Karpas-422 (cell line): ENCODE measurements around the gene OR2L8. TPM values are rescaled to one million over a fixed set of nuclear protein-coding genes. Genes with fewer than 3 reads are reported as not detected.
"Not testable (repeated sequence)": the region's sequence is repeated elsewhere in the genome, so short reads cannot be mapped to it uniquely, and the experiment has no call there.

Experiments
- DNase-seq: peaks from one replicate; pipeline ENCODE4 v3.0.0-alpha.2; 2015
- H2AFZ ChIP-seq: fragments of 200-600 bp; sonication (generic); 2 replicates; pipeline ENCODE4 v1.6.1; 2014; ENCODE audit warnings: antibody characterized with exemption, low read length, mixed read lengths
- H3K27ac ChIP-seq: fragments of 200-600 bp; sonication (generic); 2 replicates; pipeline ENCODE4 v1.5.1; 2014; ENCODE audit warnings: mild to moderate bottlenecking, low read length, moderate library complexity
- H3K27me3 ChIP-seq: fragments of 200-600 bp; sonication (generic); 2 replicates; pipeline ENCODE4 v1.6.1; 2014; ENCODE audit warnings: low read length, mixed read lengths
- H3K36me3 ChIP-seq: fragments of 200-600 bp; sonication (generic); 2 replicates; pipeline ENCODE4 v1.6.1; 2014; ENCODE audit warnings: low read length, mixed read lengths; ENCODE audit not compliant: insufficient read depth
- H3K4me1 ChIP-seq: fragments of 200-600 bp; sonication (generic); 2 replicates; pipeline ENCODE4 v1.6.1; 2014; ENCODE audit warnings: mild to moderate bottlenecking, low read length, mixed read lengths
- H3K4me2 ChIP-seq: fragments of 200-600 bp; sonication (generic); 2 replicates; pipeline ENCODE4 v1.6.1; 2014; ENCODE audit warnings: low read length, low read depth, mild to moderate bottlenecking; ENCODE audit not compliant: poor library complexity, severe bottlenecking
- H3K4me3 ChIP-seq: fragments of 200-600 bp; sonication (generic); 2 replicates; pipeline ENCODE4 v1.5.1; 2014; ENCODE audit warnings: mild to moderate bottlenecking, antibody characterized with exemption, low read length, mixed read lengths
- H3K79me2 ChIP-seq: fragments of 200-600 bp; sonication (generic); 2 replicates; pipeline ENCODE4 v1.6.1; 2014; ENCODE audit warnings: mild to moderate bottlenecking, low read length, mixed read lengths
- H3K9ac ChIP-seq: fragments of 200-600 bp; sonication (generic); 2 replicates; pipeline ENCODE4 v1.6.0; 2014; ENCODE audit warnings: low read length
- H3K9me2 ChIP-seq: fragments of 200-600 bp; sonication (generic), shearing (Covaris generic); replicated peaks from 2 replicates; pipeline ENCODE4 v1.6.0; 2014; ENCODE audit warnings: mild to moderate bottlenecking, low read length, moderate library complexity; ENCODE audit not compliant: insufficient read depth
- H3K9me3 ChIP-seq: fragments of 300-700, 200-600 bp; sonication (generic); 2 replicates; pipeline ENCODE4 v1.6.1; 2014; ENCODE audit warnings: low read length, mixed read lengths
- H4K20me1 ChIP-seq: fragments of 200-600 bp; sonication (generic); 2 replicates; pipeline ENCODE4 v1.6.1; 2014; ENCODE audit warnings: mild to moderate bottlenecking, antibody characterized with exemption, low read length, low read depth; ENCODE audit not compliant: insufficient read depth
- total RNA-seq: library from RNA; depleted of rRNA; stranded (reverse); fragments of >200 nt; shearing (Covaris generic); gene quantifications from 2 replicates; pipeline ENCODE4 v1.2.3, GENCODE V29; 2014; ENCODE audit warnings: low replicate concordance

The OR2L8 gene
- total RNA-seq, 1 experiment from 2014 or later: not detected

DNA sequence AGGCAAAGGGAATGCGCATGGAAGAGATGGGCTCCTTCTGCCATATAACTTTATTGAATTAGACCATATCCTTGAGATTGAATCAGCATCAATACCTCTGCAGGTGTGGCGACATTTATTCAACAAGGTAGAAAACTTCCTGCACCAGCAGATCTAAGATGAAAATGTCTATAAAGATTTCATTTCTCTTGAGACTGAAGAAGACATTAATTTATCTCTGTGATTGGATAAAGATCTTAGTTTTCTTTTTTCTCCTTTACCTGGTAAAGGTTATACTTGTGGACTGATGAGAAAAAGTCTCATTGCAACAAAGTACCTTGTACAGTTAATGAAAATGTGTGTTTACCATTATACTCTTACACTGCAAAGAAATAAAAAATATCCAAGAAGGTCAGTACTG, 28.7 kb upstream of the OR2L8 start, which contains the start of gene OR2T8:
TSS of gene OR2T8 (plus strand) at position 301 of the 400 bp plus-strand sequence. CDS start 766 bp downstream, outside the sequence.
- H3K9ac ChIP-seq: no peak within 1 kb of the TSS
- DNase-seq: no peak
- H2AFZ ChIP-seq: no peak within 1 kb of the TSS
- no peak within 1 kb of the TSS for H3K4me2 ChIP-seq
- H3K4me1 ChIP-seq: no peaks in the 10 kb centered on the region
- H3K27ac ChIP-seq: no peak within 1 kb of the TSS
- H3K9me2 ChIP-seq: no peaks in the 10 kb centered on the region
- H4K20me1 ChIP-seq: no peaks in the 10 kb centered on the region
- no peaks in the 10 kb centered on the region for H3K27me3 ChIP-seq
- H3K9me3 ChIP-seq: no peaks in the 10 kb centered on the region
- H3K79me2 ChIP-seq: no peaks in the 10 kb centered on the region
- H3K4me3 ChIP-seq: no peak within 1 kb of the TSS
- H3K36me3 ChIP-seq: no peaks in the 10 kb centered on the region

GRCh38 chr1:247923941-247924340, 24.7 kb upstream of the OR2L8 start:
- Histone ChIP-seq H3K9ac (no peak overlapping the region), H3K4me3 (no peak overlapping the region), H3K27me3 (no peaks in the 10 kb centered on the region), H3K9me3 (no peaks in the 10 kb centered on the region), H3K27ac (no peak overlapping the region), H4K20me1 (no peaks in the 10 kb centered on the region), H3K9me2 (no peaks in the 10 kb centered on the region), H3K79me2 (no peaks in the 10 kb centered on the region), H3K4me1 (no peaks in the 10 kb centered on the region), H3K36me3 (no peaks in the 10 kb centered on the region), H3K4me2 (no peak overlapping the region), H2AFZ (no peak overlapping the region)
- no peak for DNase-seq

- no peak within 1 kb of the TSS for H3K4me2 ChIP-seq
- no peak for DNase-seq
- no peak within 1 kb of the TSS for H2AFZ ChIP-seq
- no peaks in the 10 kb centered on the region for H3K4me1 ChIP-seq
- H3K4me3 ChIP-seq: no peak within 1 kb of the TSS
- H3K27ac ChIP-seq: no peak within 1 kb of the TSS
- H3K36me3 ChIP-seq: no peaks in the 10 kb centered on the region
- H3K9me2 ChIP-seq: no peaks in the 10 kb centered on the region
- no peak within 1 kb of the TSS for H3K9ac ChIP-seq
- H3K79me2 ChIP-seq: no peaks in the 10 kb centered on the region
- no peaks in the 10 kb centered on the region for H4K20me1 ChIP-seq
- H3K27me3 ChIP-seq: no peaks in the 10 kb centered on the region
- H3K9me3 ChIP-seq: no peaks in the 10 kb centered on the region
Observed at GRCh38 chr1:247924868-247925267, 23.8 kb upstream of the OR2L8 start, which contains the start of gene OR2AJ1. OR2AJ1 (plus strand) TSS chr1:247924889; CDS start chr1:247933769, 8,880 bp downstream.

GRCh38 chr1:247933989-247934388, 14.7 kb upstream of the OR2L8 start:
- no peak overlapping the region for H3K9ac ChIP-seq
- no peak for DNase-seq
- no peaks in the 10 kb centered on the region for H3K9me3 ChIP-seq
- H3K27ac ChIP-seq: no peak overlapping the region
- H3K27me3 ChIP-seq: no peaks in the 10 kb centered on the region
- H3K4me3 ChIP-seq: no peak overlapping the region
- H2AFZ ChIP-seq: no peak overlapping the region
- H3K79me2 ChIP-seq: no peaks in the 10 kb centered on the region
- no peaks in the 10 kb centered on the region for H3K36me3 ChIP-seq
- no peaks in the 10 kb centered on the region for H3K4me1 ChIP-seq
- no peaks in the 10 kb centered on the region for H3K9me2 ChIP-seq
- no peaks in the 10 kb centered on the region for H4K20me1 ChIP-seq
- no peak overlapping the region for H3K4me2 ChIP-seq

- no peaks in the 10 kb centered on the region for H3K36me3 ChIP-seq
- DNase-seq: no peak
- no peaks in the 10 kb centered on the region for H3K9me2 ChIP-seq
- H3K4me1 ChIP-seq: no peaks in the 10 kb centered on the region
- H2AFZ ChIP-seq: no peak overlapping the region
- H4K20me1 ChIP-seq: no peaks in the 10 kb centered on the region
- no peak overlapping the region for H3K4me3 ChIP-seq
- no peak overlapping the region for H3K4me2 ChIP-seq
- no peaks in the 10 kb centered on the region for H3K9me3 ChIP-seq
- no peak overlapping the region for H3K27ac ChIP-seq
- H3K27me3 ChIP-seq: no peaks in the 10 kb centered on the region
- H3K9ac ChIP-seq: no peak overlapping the region
- no peaks in the 10 kb centered on the region for H3K79me2 ChIP-seq
Observed at GRCh38 chr1:247935781-247936180, 12.9 kb upstream of the OR2L8 start.

- H3K79me2 ChIP-seq: no peaks in the 10 kb centered on the region
- H2AFZ ChIP-seq: no peak overlapping the region
- DNase-seq: no peak
- H3K4me3 ChIP-seq: no peak overlapping the region
- H3K9me2 ChIP-seq: no peaks in the 10 kb centered on the region
- H3K27ac ChIP-seq: no peak overlapping the region
- no peaks in the 10 kb centered on the region for H3K9me3 ChIP-seq
- H3K27me3 ChIP-seq: no peaks in the 10 kb centered on the region
- H3K36me3 ChIP-seq: no peaks in the 10 kb centered on the region
- H3K4me1 ChIP-seq: no peaks in the 10 kb centered on the region
- no peak overlapping the region for H3K4me2 ChIP-seq
- H4K20me1 ChIP-seq: no peaks in the 10 kb centered on the region
- no peak overlapping the region for H3K9ac ChIP-seq
Observed at GRCh38 chr1:247936415-247936814, 12.2 kb upstream of the OR2L8 start.

GRCh38 chr1:247936965-247937734, 11.5 kb upstream of the OR2L8 start:
- not testable (repeated sequence) for H3K9me2 ChIP-seq, H4K20me1 ChIP-seq, H3K4me1 ChIP-seq, H3K27ac ChIP-seq, H3K9me3 ChIP-seq, H3K27me3 ChIP-seq, H3K36me3 ChIP-seq, H3K79me2 ChIP-seq
- Histone ChIP-seq H3K4me2 (peak overlapping the region; percentile 91), H3K9ac (peak overlapping the region; percentile 64), H2AFZ (peak overlapping the region; percentile 99; the same call in 1 of the 2 replicates), H3K4me3 (peak overlapping the region; percentile 71)
- peak; percentile 97 for DNase-seq

DNA sequence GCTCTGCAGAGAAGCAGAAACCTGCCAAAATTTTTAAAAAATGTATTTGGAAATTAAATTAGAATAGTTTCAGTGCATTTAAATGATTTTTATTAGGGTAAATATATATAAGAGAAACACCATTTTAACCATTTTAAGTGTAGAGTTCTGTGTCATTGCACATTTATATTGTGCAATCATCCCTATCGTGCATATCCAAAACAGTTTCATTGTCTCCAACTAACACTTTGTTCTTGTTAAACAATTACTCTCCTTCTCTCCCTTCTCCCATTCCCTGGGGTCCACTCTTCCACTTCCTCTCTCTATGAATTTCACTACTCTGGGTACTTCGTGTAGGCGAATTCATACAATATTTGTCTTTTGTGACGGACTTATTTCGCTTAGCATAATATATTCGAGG, 6.0 kb upstream of the OR2L8 start:
- no peak overlapping the region for H3K4me3 ChIP-seq
- no peaks in the 10 kb centered on the region for H3K9me2 ChIP-seq
- H3K9ac ChIP-seq: no peak overlapping the region
- no peaks in the 10 kb centered on the region for H3K36me3 ChIP-seq
- no peaks in the 10 kb centered on the region for H3K4me1 ChIP-seq
- no peaks in the 10 kb centered on the region for H3K9me3 ChIP-seq
- no peaks in the 10 kb centered on the region for H3K79me2 ChIP-seq
- no peak overlapping the region for H3K4me2 ChIP-seq
- no peaks in the 10 kb centered on the region for H4K20me1 ChIP-seq
- no peaks in the 10 kb centered on the region for H3K27me3 ChIP-seq
- DNase-seq: no peak
- no peak overlapping the region for H2AFZ ChIP-seq
- H3K27ac ChIP-seq: no peak overlapping the region
